B cell (primary cell): ENCODE measurements around the gene WHAMM. TPM values are rescaled to one million over a fixed set of nuclear protein-coding genes. Genes with fewer than 3 reads are reported as not detected.

Experiments
- ATAC-seq: fragments of 200-7000 bp; cut with Tn5 transposase; one replicate; pipeline ENCODE4 v1.10.0; 2021; ENCODE audit warnings: low read depth, mild to moderate bottlenecking, moderate number of reproducible peaks, moderate library complexity
- CTCF ChIA-PET: fragments of 350-600 bp; sonication (Branson Sonifier 250); formaldehyde crosslinking; loops from one replicate; lab custom pipeline; 2021; ENCODE audit warnings: antibody characterized with exemption, inconsistent platforms; lab: Charles Lee
- POLR2A ChIA-PET: fragments of 350-600 bp; sonication (Branson Sonifier 250); formaldehyde crosslinking; loops from one replicate; lab custom pipeline; 2021; ENCODE audit warnings: antibody characterized with exemption; lab: Charles Lee
- DNase-seq: peaks from one replicate; pipeline ENCODE4 v3.0.0; 2013
- H2AFZ ChIP-seq: 2 replicates; pipeline ENCODE4 v1.6.1; 2012; ENCODE audit warnings: mild to moderate bottlenecking, low read depth, low read length; ENCODE audit not compliant: insufficient read depth, poor library complexity, severe bottlenecking
- H3K27ac ChIP-seq, 2 donors: 1 replicate in 1 of 2; 2 replicates in 1 of 2; pipeline ENCODE4 v1.5.1; 2012 to 2013; ENCODE audit warnings: low read length in 2 of 2, mild to moderate bottlenecking in 2 of 2, moderate library complexity in 1 of 2
- H3K27me3 ChIP-seq, 4 experiments: fragments of 200-600 bp in 1 of 4; sonication (generic) in 1 of 4; replicated peaks in 1 of 4; 1 replicate in 2 of 4; 2 replicates in 2 of 4; pipeline versions ENCODE4 v1.6.1 to v1.7.0; 2013 to 2016; ENCODE audit warnings: low read length in 3 of 4, mild to moderate bottlenecking in 2 of 4, mixed read lengths in 1 of 4, moderate library complexity in 1 of 4; ENCODE audit not compliant: insufficient read depth in 4 of 4, control insufficient read depth in 3 of 4; ENCODE audit errors: control extremely low read depth in 1 of 4
- H3K36me3 ChIP-seq, 2 experiments: replicated peaks in 1 of 2; 1 replicate in 1 of 2; 2 replicates in 1 of 2; pipeline versions ENCODE4 v1.6.1 to v1.7.1; 2013; ENCODE audit warnings: low read length in 1 of 2; ENCODE audit not compliant: insufficient read depth in 2 of 2, control insufficient read depth in 1 of 2; ENCODE audit errors: control extremely low read depth in 1 of 2, extremely low read depth in 1 of 2
- H3K4me1 ChIP-seq, 2 donors: fragments of 200-600 bp in 1 of 2; sonication (generic) in 1 of 2; 1 replicate in 1 of 2; 2 replicates in 1 of 2; pipeline versions ENCODE4 v1.5.1 to v1.6.1; 2013 to 2017; ENCODE audit warnings: low read length in 2 of 2; ENCODE audit not compliant: control insufficient read depth in 2 of 2, insufficient read depth in 2 of 2
- H3K4me2 ChIP-seq: replicated peaks from 2 replicates; pipeline ENCODE3; 2012; ENCODE audit warnings: mild to moderate bottlenecking, low read depth, low read length; ENCODE audit not compliant: poor library complexity, severe bottlenecking
- H3K4me3 ChIP-seq, 5 experiments: fragments of 200-600 bp in 1 of 5; sonication (generic) in 1 of 5; 1 replicate in 3 of 5; 2 replicates in 2 of 5; pipeline versions ENCODE4 v1.5.1 to v1.7.0; 2011 to 2016; ENCODE audit warnings: low read length in 4 of 5, mild to moderate bottlenecking in 4 of 5, low read depth in 2 of 5, control low read depth in 1 of 5, moderate library complexity in 1 of 5; ENCODE audit not compliant: insufficient read depth in 1 of 5; ENCODE audit errors: control extremely low read depth in 1 of 5, extremely low read depth in 1 of 5
- H3K79me2 ChIP-seq: fragments of 200-600 bp; sonication (generic); one replicate; pipeline ENCODE4 v1.6.0; 2016; ENCODE audit warnings: low read length; ENCODE audit not compliant: control insufficient read depth, insufficient read depth
- H3K9ac ChIP-seq: fragments of 200-600 bp; sonication (generic); 2 replicates; pipeline ENCODE4 v1.6.1; 2017; ENCODE audit warnings: mild to moderate bottlenecking, low read length, moderate library complexity
- H3K9me3 ChIP-seq, 3 donors: one replicate each; pipeline versions ENCODE4 v1.6.1 to v1.7.1; 2013; ENCODE audit warnings: low read length in 2 of 3; ENCODE audit not compliant: control insufficient read depth in 2 of 3, insufficient read depth in 1 of 3; ENCODE audit errors: control extremely low read depth in 1 of 3
- H4K20me1 ChIP-seq: 2 replicates; pipeline ENCODE4 v1.6.0; 2012; ENCODE audit warnings: mild to moderate bottlenecking, low read length; ENCODE audit not compliant: insufficient read depth, control insufficient read depth, poor library complexity, severe bottlenecking
- H3K27ac Mint-ChIP-seq: one replicate; pipeline ENCODE4 v1.8.0; 2021; ENCODE audit warnings: mixed read lengths
- H3K27me3 Mint-ChIP-seq: one replicate; pipeline ENCODE4 v1.8.0; 2021; ENCODE audit warnings: mixed read lengths
- H3K4me1 Mint-ChIP-seq: one replicate; pipeline ENCODE4 v1.8.0; 2021; ENCODE audit warnings: mixed read lengths
- H3K4me3 Mint-ChIP-seq: one replicate; pipeline ENCODE4 v1.8.0; 2021; ENCODE audit warnings: mixed read lengths
- H3K9me3 Mint-ChIP-seq: one replicate; pipeline ENCODE4 v1.8.0; 2022; ENCODE audit warnings: mixed read lengths; ENCODE audit not compliant: insufficient read depth
- CTCF ChIP-seq: fragments of 200-600 bp; IDR thresholded peaks from one replicate; pipeline ENCODE4 v1.8.0; 2022; ENCODE audit warnings: antibody characterized with exemption, mild to moderate bottlenecking
- EZH2 ChIP-seq: IDR thresholded peaks from 2 replicates; pipeline ENCODE4 v1.6.1; 2012; ENCODE audit warnings: borderline replicate concordance, low read depth, mild to moderate bottlenecking, moderate library complexity, low read length; ENCODE audit not compliant: insufficient read depth, poor library complexity, severe bottlenecking
- WGBS: methylation state at CpG from one replicate; pipeline ENCODE4 v1.1.5; 2013; ENCODE audit warnings: missing lambda C conversion rate; ENCODE audit not compliant: insufficient coverage; 5-methylcytosine and 5-hydroxymethylcytosine counted together
- intact Hi-C: fragments of 100-400 bp; cut with micrococcal nuclease; formaldehyde crosslinking; loops from one replicate; pipeline ENCODE4 v1.10.0; 2022
- polyA plus RNA-seq: library from polyadenylated mRNA; depleted of rRNA; stranded (reverse); fragments of >200 nt; gene quantifications from 2 replicates; pipeline ENCODE4 v1.2.3, GENCODE V29; 2012
- total RNA-seq, 2 donors: library from RNA; stranded (reverse); fragments of 120-200 nt in 1 of 2; gene quantifications; 1 replicate in 1 of 2; 2 replicates in 1 of 2; pipeline versions ENCODE4 v1.2.3 to v1.2.4, GENCODE V29; 2013 to 2022

WHAMM gene
- total and polyA plus RNA-seq, 2 donors (not counting 1 experiment from before 2014, with no cell fraction given), result 18.3 to 31.3 TPM

GRCh38 chr15:82838096-82838735, 28.8 kb downstream of the WHAMM start:
- Histone ChIP-seq H3K4me2 (no peak overlapping the region), H3K4me3 (no peak overlapping the region), H3K36me3 (peaks cover 0 to 43% of the 10 kb centered on the region in 2 experiments), H3K27ac (no peak overlapping the region), H3K27me3 (no peaks in the 10 kb centered on the region), H2AFZ (no peak overlapping the region), H3K4me1 (peaks cover 0 to under 1% of the 10 kb centered on the region in 2 donors), H3K79me2 (no peaks in the 10 kb centered on the region), H4K20me1 (no peaks in the 10 kb centered on the region), H3K9me3 (no peaks in the 10 kb centered on the region), H3K9ac (no peak overlapping the region)
- DNase-seq, result no peak
- peak overlapping the region; percentile 28 for H3K27ac Mint-ChIP-seq
- ATAC-seq, result no peak
- peaks cover 8% of the 10 kb centered on the region for H3K4me1 Mint-ChIP-seq
- WGBS, result 99% methylated on average over 11 of the region's 14 CpGs
- ChIA-PET POLR2A (no interaction called here), CTCF (no interaction called here)
- no peak for TF ChIP-seq CTCF
- TF ChIP-seq EZH2, result no peak
- no peaks in the 10 kb centered on the region for H3K27me3 Mint-ChIP-seq
- H3K9me3 Mint-ChIP-seq, result no peaks in the 10 kb centered on the region
- H3K4me3 Mint-ChIP-seq, result no peak overlapping the region
- intact Hi-C loops, result no loop called here

DNA sequence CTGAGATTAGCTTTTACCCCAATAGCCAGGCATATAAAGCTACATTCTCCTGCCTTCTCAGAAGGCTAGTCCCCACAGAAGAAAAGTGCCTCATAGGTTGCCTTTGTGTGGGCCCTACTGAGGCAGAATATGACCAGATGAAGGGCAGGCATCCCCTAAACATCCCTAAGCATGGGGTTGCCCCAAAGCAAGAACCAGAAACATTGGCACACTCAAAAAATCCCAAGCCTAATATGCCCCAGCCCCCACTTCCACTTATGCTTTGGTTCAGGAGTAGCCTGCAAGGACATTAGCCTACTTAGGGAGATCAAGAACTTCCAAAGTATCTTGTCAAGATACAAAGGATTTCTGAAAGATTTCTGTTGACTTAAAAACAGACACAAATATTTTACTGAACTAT, 29.7 kb downstream of the WHAMM start:
- no peak overlapping the region for H3K27ac Mint-ChIP-seq

More for the DNA sequence above, 29.7 kb downstream of the WHAMM start:
- DNase-seq, result no peak
- no peaks in the 10 kb centered on the region for H3K79me2 ChIP-seq
- H3K36me3 ChIP-seq, result peaks cover 0 to 37% of the 10 kb centered on the region in 2 experiments
- H3K9me3 Mint-ChIP-seq, result no peaks in the 10 kb centered on the region
- peaks cover 7 to 9% of the 10 kb centered on the region in 2 donors for H3K4me1 ChIP-seq
- H3K9ac ChIP-seq, result no peak overlapping the region
- POLR2A ChIA-PET, result no interaction called here
- H2AFZ ChIP-seq, result no peak overlapping the region
- H3K4me3 ChIP-seq, result no peak overlapping the region
- H3K9me3 ChIP-seq, result no peaks in the 10 kb centered on the region
- H3K4me1 Mint-ChIP-seq, result peaks cover 12% of the 10 kb centered on the region
- TF ChIP-seq EZH2 (no peak), CTCF (no peak)
- H3K27ac ChIP-seq, result no peak overlapping the region
- no peak overlapping the region for H3K4me2 ChIP-seq
- CTCF ChIA-PET, result no interaction called here
- H3K27me3 Mint-ChIP-seq, result no peaks in the 10 kb centered on the region
- no peak overlapping the region for H3K4me3 Mint-ChIP-seq
- no peaks in the 10 kb centered on the region for H3K27me3 ChIP-seq
- intact Hi-C loops, result no loop called here
- no peak for ATAC-seq
- no peaks in the 10 kb centered on the region for H4K20me1 ChIP-seq
